Activated T-cell treated with anti-CD3 and anti-CD28 coated beads for 48 hours (primary cell): ENCODE results near the gene SELENOV.

Experiments used
- DNase-seq: peaks from one replicate; pipeline ENCODE4 v3.0.0-alpha.2; 2020; ENCODE audit warnings: low read depth

Gene SELENOV

GRCh38 chr19:39558624-39559117 is 43.7 kb downstream of the SELENOV start:
- DNase-seq: no peak

- DNase-seq: no peak
These were observed 48.5 kb downstream of the SELENOV start for GRCh38 chr19:39563408-39563807.

DNA sequence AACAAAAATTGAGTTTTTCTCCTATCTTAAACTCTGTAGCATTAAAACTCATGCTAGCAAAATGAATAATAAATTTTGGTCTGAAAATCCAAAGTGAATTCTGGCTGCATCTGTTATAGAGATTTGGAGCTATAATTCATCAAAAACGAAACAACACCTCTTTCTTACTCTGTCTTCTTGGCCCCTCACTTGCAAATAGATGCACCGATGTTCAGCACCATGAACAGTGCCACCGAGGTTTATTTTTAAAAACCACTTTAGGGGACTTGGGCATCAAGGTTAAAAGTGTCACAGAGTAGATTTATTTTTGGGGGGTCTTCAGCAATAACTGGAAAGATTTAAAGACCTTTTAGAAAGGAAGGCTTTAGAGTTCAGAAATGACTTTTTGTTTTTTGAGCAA is 51.1 kb downstream of the SELENOV start:
- no peak for DNase-seq

- DNase-seq: no peak
These were observed 53.7 kb downstream of the SELENOV start for GRCh38 chr19:39568604-39569003.
